ENCODE data around the gene SCD5.

- TF ChIP-seq, protein P1, sequence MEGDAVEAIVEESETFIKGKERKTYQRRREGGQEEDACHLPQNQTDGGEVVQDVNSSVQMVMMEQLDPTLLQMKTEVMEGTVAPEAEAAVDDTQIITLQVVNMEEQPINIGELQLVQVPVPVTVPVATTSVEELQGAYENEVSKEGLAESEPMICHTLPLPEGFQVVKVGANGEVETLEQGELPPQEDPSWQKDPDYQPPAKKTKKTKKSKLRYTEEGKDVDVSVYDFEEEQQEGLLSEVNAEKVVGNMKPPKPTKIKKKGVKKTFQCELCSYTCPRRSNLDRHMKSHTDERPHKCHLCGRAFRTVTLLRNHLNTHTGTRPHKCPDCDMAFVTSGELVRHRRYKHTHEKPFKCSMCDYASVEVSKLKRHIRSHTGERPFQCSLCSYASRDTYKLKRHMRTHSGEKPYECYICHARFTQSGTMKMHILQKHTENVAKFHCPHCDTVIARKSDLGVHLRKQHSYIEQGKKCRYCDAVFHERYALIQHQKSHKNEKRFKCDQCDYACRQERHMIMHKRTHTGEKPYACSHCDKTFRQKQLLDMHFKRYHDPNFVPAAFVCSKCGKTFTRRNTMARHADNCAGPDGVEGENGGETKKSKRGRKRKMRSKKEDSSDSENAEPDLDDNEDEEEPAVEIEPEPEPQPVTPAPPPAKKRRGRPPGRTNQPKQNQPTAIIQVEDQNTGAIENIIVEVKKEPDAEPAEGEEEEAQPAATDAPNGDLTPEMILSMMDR (IDR thresholded peaks at IDR 0.05; ENCODE audit: insufficient read depth, low read depth, low read length), result no peak
- no peak for TF ChIP-seq EZH2 (IDR thresholded peaks at IDR 0.05; ENCODE audit: insufficient read depth, low read length)
Measured at GRCh38 chr4:82585690-82586435, 212.7 kb downstream of the SCD5 start.

Measured in astrocyte (in vitro differentiated cells and primary cell).